ENCODE data around the gene DCDC1.

The DCDC1 gene

GRCh38 chr11:31059529-31059928, 310.0 kb downstream of the DCDC1 start:
- DNase-seq (ENCODE audit: low read depth), result no peak
- no peak for TF ChIP-seq CTCF (IDR thresholded peaks at IDR 0.05; ENCODE audit: insufficient read depth, low read depth, low read length, missing control alignments)
- H3K4me3 ChIP-seq (ENCODE audit: low read length), result no peak overlapping the region

GRCh38 chr11:31050061-31050765, 319.3 kb downstream of the DCDC1 start:
- no peak for TF ChIP-seq CTCF (IDR thresholded peaks at IDR 0.05; ENCODE audit: insufficient read depth, low read depth, low read length, missing control alignments)
- DNase-seq (ENCODE audit: low read depth), result no peak
- H3K4me3 ChIP-seq (ENCODE audit: low read length), result no peak overlapping the region

DNA sequence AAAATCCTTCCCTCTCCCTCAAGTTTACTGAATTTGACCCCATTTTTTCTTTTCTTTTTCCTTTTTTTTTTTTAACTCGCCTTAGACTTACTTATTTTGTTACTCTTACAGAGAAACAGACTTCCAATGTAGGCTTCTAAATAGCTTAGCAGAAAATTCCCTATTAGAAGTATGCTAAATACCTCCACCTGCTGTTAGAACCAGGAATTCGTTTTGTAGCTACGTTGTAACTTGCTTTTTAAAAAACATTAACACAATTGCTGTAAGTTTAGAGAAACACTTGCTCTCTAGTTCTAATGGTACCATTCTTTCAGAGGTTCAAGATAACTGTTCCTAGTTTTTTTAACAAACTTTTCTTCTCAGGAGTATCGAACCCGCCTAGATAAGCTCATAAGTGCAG, 324.2 kb downstream of the DCDC1 start:
- no peak for TF ChIP-seq CTCF (IDR thresholded peaks at IDR 0.05; ENCODE audit: insufficient read depth, low read depth, low read length, missing control alignments)
- H3K4me3 ChIP-seq (ENCODE audit: low read length), result no peak overlapping the region
- DNase-seq (ENCODE audit: low read depth), result peak; percentile 9

DNA sequence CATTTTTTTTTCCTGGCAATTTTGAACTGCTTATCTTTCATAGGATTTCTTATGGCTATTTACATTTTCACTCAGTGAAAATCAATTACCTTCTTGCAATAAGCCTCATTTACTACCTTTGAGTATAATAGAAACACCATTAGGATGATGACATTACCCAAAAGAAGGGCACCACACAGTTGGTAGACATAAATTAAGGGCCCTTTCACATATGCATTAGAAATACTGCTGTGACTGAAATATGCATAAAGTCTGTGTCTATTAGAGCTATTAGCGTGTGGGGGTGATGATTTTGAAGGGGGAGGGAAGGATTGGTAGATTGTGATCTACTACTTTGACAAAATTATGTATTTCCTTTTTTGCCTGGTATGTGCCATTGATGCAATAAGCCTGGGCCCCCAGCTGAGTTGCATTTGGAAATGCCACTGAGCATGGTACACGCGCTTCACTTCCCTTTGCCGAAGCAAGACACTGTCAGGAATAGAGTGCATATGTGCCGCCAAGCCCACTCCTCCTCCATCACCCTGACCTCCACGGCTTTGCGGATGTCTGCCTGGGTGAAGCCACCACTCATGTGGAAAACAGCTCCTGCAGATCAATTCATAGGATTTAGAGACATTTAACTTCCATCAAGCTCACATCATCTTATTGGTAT, 339.3 kb downstream of the DCDC1 start:
- TF ChIP-seq CTCF (IDR thresholded peaks at IDR 0.05; ENCODE audit: insufficient read depth, low read depth, low read length, missing control alignments), result no peak
- no peak overlapping the region for H3K4me3 ChIP-seq (ENCODE audit: low read length)
- no peak for DNase-seq (ENCODE audit: low read depth)

- no peak for DNase-seq (ENCODE audit: low read depth)
- no peak overlapping the region for H3K4me3 ChIP-seq (ENCODE audit: low read length)
- no peak for TF ChIP-seq CTCF (IDR thresholded peaks at IDR 0.05; ENCODE audit: insufficient read depth, low read depth, low read length, missing control alignments)
Observed at GRCh38 chr11:31026315-31026714, 343.2 kb downstream of the DCDC1 start.

DNA sequence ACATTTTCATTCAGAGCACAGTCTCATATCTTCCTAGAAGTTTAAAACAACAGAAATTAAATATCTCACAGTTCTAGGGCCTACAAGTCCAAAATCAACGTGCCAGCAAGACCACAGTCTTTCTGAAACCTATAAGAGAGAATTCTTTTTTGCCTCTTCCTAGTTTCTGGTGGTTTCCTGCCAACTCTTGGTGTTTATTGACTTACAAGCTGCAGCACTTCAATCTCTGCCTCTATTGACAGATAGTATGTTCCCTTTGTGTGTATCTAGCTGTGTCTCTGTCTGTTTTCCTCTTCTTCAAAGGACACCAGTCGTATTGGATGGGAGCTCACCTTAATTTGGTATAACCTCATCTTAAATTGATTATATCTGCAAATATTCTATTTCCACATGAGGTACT, 347.5 kb downstream of the DCDC1 start:
- no peak for DNase-seq (ENCODE audit: low read depth)
- TF ChIP-seq CTCF (IDR thresholded peaks at IDR 0.05; ENCODE audit: insufficient read depth, low read depth, low read length, missing control alignments), result no peak
- H3K4me3 ChIP-seq (ENCODE audit: low read length), result no peak overlapping the region

- H3K4me3 ChIP-seq (ENCODE audit: low read length), result no peak overlapping the region
- no peak for TF ChIP-seq CTCF (IDR thresholded peaks at IDR 0.05; ENCODE audit: insufficient read depth, low read depth, low read length, missing control alignments)
- DNase-seq (ENCODE audit: low read depth), result no peak
Observed at GRCh38 chr11:31019786-31020185, 349.8 kb downstream of the DCDC1 start.
